T-helper 1 cell treated with Interleukin-12 subunit alpha and Interleukin-12 subunit beta and Interleukin-4 antibody, amounts not matched to agents 30 μg/mL and 1 μg/mL, for 36 hours (primary cell): ENCODE measurements around the gene ADAP1.

Source experiments
- H3K27ac Mint-ChIP-seq: one replicate; pipeline ENCODE4 v1.8.0; 2021; ENCODE audit warnings: mild to moderate bottlenecking, mixed read lengths
- H3K27me3 Mint-ChIP-seq: one replicate; pipeline ENCODE4 v1.8.0; 2021; ENCODE audit warnings: low read depth, mixed read lengths
- H3K36me3 Mint-ChIP-seq: one replicate; pipeline ENCODE4 v1.8.0; 2021; ENCODE audit warnings: low read depth, mixed read lengths
- H3K4me1 Mint-ChIP-seq: one replicate; pipeline ENCODE4 v1.8.0; 2021; ENCODE audit warnings: low read depth, mixed read lengths
- H3K4me3 Mint-ChIP-seq: one replicate; pipeline ENCODE4 v1.8.0; 2021; ENCODE audit warnings: mild to moderate bottlenecking, moderate library complexity, mixed read lengths
- H3K9me3 Mint-ChIP-seq: one replicate; pipeline ENCODE4 v1.8.0; 2021; ENCODE audit warnings: mixed read lengths

The ADAP1 gene

GRCh38 chr7:983004-983615, 28.6 kb upstream of the ADAP1 start, which contains the start of gene CYP2W1:
Gene CYP2W1 (plus strand): TSS chr7:983181. CDS start chr7:983212, 31 bp downstream.
- Mint-ChIP-seq H3K27me3 (no peaks in the 10 kb centered on the region), H3K9me3 (no peaks in the 10 kb centered on the region), H3K4me1 (no peaks in the 10 kb centered on the region), H3K27ac (no peak within 1 kb of the TSS), H3K36me3 (no peaks in the 10 kb centered on the region), H3K4me3 (no peak within 1 kb of the TSS)

GRCh38 chr7:982511-983003, 28.1 kb upstream of the ADAP1 start:
- H3K27me3 Mint-ChIP-seq, result peaks cover 3% of the 10 kb centered on the region
- H3K27ac Mint-ChIP-seq, result no peak overlapping the region

GRCh38 chr7:981793-982510, 27.5 kb upstream of the ADAP1 start:
- Mint-ChIP-seq H3K9me3 (no peaks in the 10 kb centered on the region), H3K36me3 (no peaks in the 10 kb centered on the region), H3K4me3 (no peak overlapping the region), H3K27ac (no peak overlapping the region), H3K4me1 (no peaks in the 10 kb centered on the region), H3K27me3 (peaks cover 3% of the 10 kb centered on the region)

More at GRCh38 chr7:982511-983003, 28.1 kb upstream of the ADAP1 start:
- no peak overlapping the region for H3K4me3 Mint-ChIP-seq
- H3K4me1 Mint-ChIP-seq, result no peaks in the 10 kb centered on the region
- H3K36me3 Mint-ChIP-seq, result no peaks in the 10 kb centered on the region
- H3K9me3 Mint-ChIP-seq, result no peaks in the 10 kb centered on the region

GRCh38 chr7:979886-980571, 25.5 kb upstream of the ADAP1 start:
- Mint-ChIP-seq H3K27ac (no peak overlapping the region), H3K36me3 (no peaks in the 10 kb centered on the region), H3K4me3 (no peak overlapping the region), H3K9me3 (no peaks in the 10 kb centered on the region), H3K27me3 (peaks cover 3% of the 10 kb centered on the region), H3K4me1 (no peaks in the 10 kb centered on the region)

- Mint-ChIP-seq H3K36me3 (no peaks in the 10 kb centered on the region), H3K27me3 (peaks cover 3% of the 10 kb centered on the region), H3K4me3 (no peak overlapping the region), H3K27ac (no peak overlapping the region), H3K4me1 (peaks cover 3% of the 10 kb centered on the region), H3K9me3 (no peaks in the 10 kb centered on the region)
These were observed 24.7 kb upstream of the ADAP1 start for GRCh38 chr7:979151-979550.

GRCh38 chr7:978416-979091, 24.1 kb upstream of the ADAP1 start:
- Mint-ChIP-seq H3K4me3 (no peak overlapping the region), H3K27me3 (peaks cover 3% of the 10 kb centered on the region), H3K27ac (no peak overlapping the region), H3K36me3 (no peaks in the 10 kb centered on the region), H3K4me1 (peaks cover 4% of the 10 kb centered on the region), H3K9me3 (no peaks in the 10 kb centered on the region)

- Mint-ChIP-seq H3K27ac (no peak overlapping the region), H3K4me1 (peaks cover 6% of the 10 kb centered on the region), H3K27me3 (peaks cover 3% of the 10 kb centered on the region), H3K9me3 (no peaks in the 10 kb centered on the region), H3K4me3 (no peak overlapping the region), H3K36me3 (no peaks in the 10 kb centered on the region)
These were observed 23.5 kb upstream of the ADAP1 start for GRCh38 chr7:978049-978346.

GRCh38 chr7:977326-978048, 23.0 kb upstream of the ADAP1 start:
- H3K4me3 Mint-ChIP-seq, result no peak overlapping the region
- H3K9me3 Mint-ChIP-seq, result no peaks in the 10 kb centered on the region
- peaks cover 9% of the 10 kb centered on the region for H3K4me1 Mint-ChIP-seq
- H3K36me3 Mint-ChIP-seq, result peaks cover 4% of the 10 kb centered on the region
- peaks cover 3% of the 10 kb centered on the region for H3K27me3 Mint-ChIP-seq
- H3K27ac Mint-ChIP-seq, result no peak overlapping the region

- Mint-ChIP-seq H3K27me3 (peaks cover 3% of the 10 kb centered on the region), H3K36me3 (peaks cover 9% of the 10 kb centered on the region), H3K4me1 (peaks cover 12% of the 10 kb centered on the region), H3K27ac (no peak overlapping the region), H3K4me3 (no peak overlapping the region), H3K9me3 (no peaks in the 10 kb centered on the region)
These were observed 22.4 kb upstream of the ADAP1 start for GRCh38 chr7:976901-977325.

GRCh38 chr7:975702-976473, 21.4 kb upstream of the ADAP1 start:
- Mint-ChIP-seq H3K27ac (no peak overlapping the region), H3K9me3 (no peaks in the 10 kb centered on the region), H3K27me3 (peaks cover 3% of the 10 kb centered on the region), H3K4me1 (peaks cover 16% of the 10 kb centered on the region), H3K4me3 (peak overlapping the region; percentile 93), H3K36me3 (peaks cover 15% of the 10 kb centered on the region)

GRCh38 chr7:974820-975681, 20.6 kb upstream of the ADAP1 start, which contains the start of gene COX19:
Gene COX19 (minus strand): TSS chr7:975549. CDS start chr7:975509, 40 bp downstream.
- peaks cover 16% of the 10 kb centered on the region for H3K36me3 Mint-ChIP-seq

GRCh38 chr7:974172-974571, 19.7 kb upstream of the ADAP1 start:
- H3K9me3 Mint-ChIP-seq, result no peaks in the 10 kb centered on the region
- peaks cover 3% of the 10 kb centered on the region for H3K27me3 Mint-ChIP-seq
- peaks cover 16% of the 10 kb centered on the region for H3K36me3 Mint-ChIP-seq
- peaks cover 17% of the 10 kb centered on the region for H3K4me1 Mint-ChIP-seq
- H3K4me3 Mint-ChIP-seq, result peak overlapping the region; percentile 93
- H3K27ac Mint-ChIP-seq, result peak overlapping the region; percentile 90

More at GRCh38 chr7:974820-975681, 20.6 kb upstream of the ADAP1 start, which contains the start of gene COX19:
- Mint-ChIP-seq H3K27ac (peak within 1 kb of the TSS; percentile 90), H3K4me1 (peaks cover 17% of the 10 kb centered on the region), H3K9me3 (no peaks in the 10 kb centered on the region), H3K27me3 (peaks cover 3% of the 10 kb centered on the region), H3K4me3 (peak within 1 kb of the TSS; percentile 93)
